Nucleus accumbens (tissue), 56 donors: ENCODE data around the gene SREK1IP1.

Experiments used
- DNase-seq, 56 donors: peaks; one replicate each; lab custom pipeline; 2025; lab: John Stamatoyannopoulos, UW

Gene SREK1IP1

GRCh38 chr5:64768358-64769312 lies at the start of gene SREK1IP1, which contains the start of gene CWC27:
Gene SREK1IP1 (minus strand): TSS chr5:64768691. CDS start chr5:64768517, 174 bp downstream.
Gene CWC27 (plus strand): TSS chr5:64768930. CDS start chr5:64769147, 217 bp downstream.
- peak in 55 of 56 donors; percentile 20 to 90 (median 77) for DNase-seq

- no peak for DNase-seq
Observed at GRCh38 chr5:64818245-64818644, 49.8 kb upstream of the SREK1IP1 start.

- no peak for DNase-seq
Observed at GRCh38 chr5:64814073-64814472, 45.6 kb upstream of the SREK1IP1 start.

GRCh38 chr5:64811050-64811640 lies 42.7 kb upstream of the SREK1IP1 start:
- DNase-seq, result peak in 2 of 56 donors; percentile 1 to 12

GRCh38 chr5:64807520-64807919 lies 39.0 kb upstream of the SREK1IP1 start:
- no peak for DNase-seq

GRCh38 chr5:64806537-64806936 lies 38.0 kb upstream of the SREK1IP1 start:
- DNase-seq, result no peak

- no peak for DNase-seq
Observed at GRCh38 chr5:64800926-64801325, 32.4 kb upstream of the SREK1IP1 start.

- DNase-seq, result no peak
Observed at GRCh38 chr5:64796301-64796700, 27.8 kb upstream of the SREK1IP1 start.

GRCh38 chr5:64794053-64794770 lies 25.7 kb upstream of the SREK1IP1 start:
- DNase-seq, result no peak

- DNase-seq, result no peak
Observed at GRCh38 chr5:64792469-64792868, 24.0 kb upstream of the SREK1IP1 start.

- DNase-seq, result no peak
Observed at GRCh38 chr5:64790210-64790609, 21.7 kb upstream of the SREK1IP1 start.

GRCh38 chr5:64789457-64789856 lies 21.0 kb upstream of the SREK1IP1 start:
- DNase-seq, result no peak

- DNase-seq, result no peak
Observed at GRCh38 chr5:64788156-64788555, 19.7 kb upstream of the SREK1IP1 start.

GRCh38 chr5:64786372-64786771 lies 17.9 kb upstream of the SREK1IP1 start:
- no peak for DNase-seq

GRCh38 chr5:64784451-64785025 lies 16.0 kb upstream of the SREK1IP1 start:
- peak in 40 of 56 donors; percentile 0 to 90 (median 20) for DNase-seq

GRCh38 chr5:64775291-64775690 lies 6.8 kb upstream of the SREK1IP1 start:
- no peak for DNase-seq

GRCh38 chr5:64773533-64773932 lies 5.0 kb upstream of the SREK1IP1 start:
- no peak for DNase-seq

GRCh38 chr5:64771736-64772135 lies 3.2 kb upstream of the SREK1IP1 start:
- DNase-seq, result no peak

- no peak for DNase-seq
Observed at GRCh38 chr5:64769855-64770254, 1.4 kb upstream of the SREK1IP1 start.

- peak in 11 of 56 donors; percentile 1 to 50 (median 14) for DNase-seq
Observed at GRCh38 chr5:64767959-64768357, 533 bp downstream of the SREK1IP1 start.

- no peak for DNase-seq
Observed at GRCh38 chr5:64766941-64767340, 1.6 kb downstream of the SREK1IP1 start.
